Mucosa of descending colon (tissue), 3 donors: Measurements from ENCODE around the gene CDC5L. TPM values are rescaled to one million over a fixed set of nuclear protein-coding genes. Genes with fewer than 3 reads are reported as not detected.

Source experiments
- ATAC-seq: fragments of 200-7000 bp; cut with Tn5 transposase; one replicate; pipeline ENCODE4 v1.9.1; 2020; ENCODE audit warnings: mild to moderate bottlenecking, moderate library complexity
- DNase-seq, 3 donors: peaks; one replicate each; pipeline ENCODE4 v3.0.0-alpha.2; 2020
- H3K36me3 ChIP-seq: fragments of 200-600 bp; one replicate; pipeline ENCODE4 v1.8.0; 2021; ENCODE audit warnings: low read depth, mild to moderate bottlenecking
- H3K4me1 ChIP-seq: fragments of 200-600 bp; one replicate; pipeline ENCODE4 v1.8.0; 2021; ENCODE audit warnings: low read depth, mild to moderate bottlenecking
- H3K4me3 ChIP-seq: fragments of 200-600 bp; one replicate; pipeline ENCODE4 v1.8.0; 2021; ENCODE audit warnings: mild to moderate bottlenecking
- H3K9me3 ChIP-seq: fragments of 200-600 bp; one replicate; pipeline ENCODE4 v1.8.0; 2021; ENCODE audit warnings: mild to moderate bottlenecking
- CTCF ChIP-seq: fragments of 200-600 bp; IDR thresholded peaks from one replicate; pipeline ENCODE4 v1.8.0; 2022; ENCODE audit warnings: antibody characterized with exemption, mild to moderate bottlenecking
- intact Hi-C, 2 donors: fragments of 100-400 bp; cut with DNase I in 1 of 2; cut with micrococcal nuclease in 1 of 2; formaldehyde crosslinking; loops; one replicate each; pipeline versions ENCODE4 v1.11.0 to v1.11.1; 2022; cut with DNase I, micrococcal nuclease
- total RNA-seq, 3 donors: library from RNA; stranded (reverse); fragmentation: NEBNext Ultra II Directional in 2 of 3; extraction: Animal tissue kit (Norgen Biotek cat#: 25700) in 2 of 3; gene quantifications; one replicate each; pipeline versions ENCODE4 v1.2.1 to v1.2.4, GENCODE V29; 2021 to 2023
- donor health status: DM: no; HTN: no; CAD: no; lungs with moderate emphysema.
- donor health status: DM: no; HTN: no; CAD: no.
- donor health status: DM: no; HTN: yes; CAD: no.

CDC5L gene
- total RNA-seq, 3 donors from 2014 or later: 16.9 to 20.7 (median 17.8) TPM

GRCh38 chr6:44352259-44352658, 35.2 kb upstream of the CDC5L start:
- ATAC-seq (no peak), DNase-seq (no peak)
- Histone ChIP-seq H3K4me3 (no peak overlapping the region), H3K9me3 (no peaks in the 10 kb centered on the region), H3K36me3 (no peaks in the 10 kb centered on the region), H3K4me1 (no peaks in the 10 kb centered on the region)
- intact Hi-C loops: no loop called here
- TF ChIP-seq CTCF: no peak

- ATAC-seq (peak; percentile 91), DNase-seq (peak in 1 of 3 donors; percentile 46)
- no peak overlapping the region for H3K4me3 ChIP-seq
- H3K36me3 ChIP-seq: no peaks in the 10 kb centered on the region
- no peaks in the 10 kb centered on the region for H3K9me3 ChIP-seq
- no peak for TF ChIP-seq CTCF
- H3K4me1 ChIP-seq: no peaks in the 10 kb centered on the region
- intact Hi-C loops: no loop called here
Observed at GRCh38 chr6:44353336-44353735, 34.2 kb upstream of the CDC5L start.

- intact Hi-C loops: no loop called here
- no peaks in the 10 kb centered on the region for H3K36me3 ChIP-seq
- H3K9me3 ChIP-seq: no peaks in the 10 kb centered on the region
- no peak overlapping the region for H3K4me3 ChIP-seq
- H3K4me1 ChIP-seq: no peaks in the 10 kb centered on the region
- no peak for TF ChIP-seq CTCF
- ATAC-seq: no peak
- DNase-seq: no peak
Observed at GRCh38 chr6:44355640-44356039, 31.9 kb upstream of the CDC5L start.

- Histone ChIP-seq H3K36me3 (no peaks in the 10 kb centered on the region), H3K4me1 (no peaks in the 10 kb centered on the region), H3K9me3 (no peaks in the 10 kb centered on the region), H3K4me3 (no peak overlapping the region)
- DNase-seq (no peak), ATAC-seq (no peak)
- intact Hi-C loops: no loop called here
- TF ChIP-seq CTCF: no peak
Observed at GRCh38 chr6:44356487-44356886, 31.0 kb upstream of the CDC5L start.

GRCh38 chr6:44359973-44360372, 27.5 kb upstream of the CDC5L start:
- intact Hi-C loops: no loop called here
- DNase-seq (no peak), ATAC-seq (no peak)
- Histone ChIP-seq H3K36me3 (no peaks in the 10 kb centered on the region), H3K4me1 (no peaks in the 10 kb centered on the region), H3K4me3 (no peak overlapping the region), H3K9me3 (no peaks in the 10 kb centered on the region)
- TF ChIP-seq CTCF: no peak

GRCh38 chr6:44361947-44362346, 25.6 kb upstream of the CDC5L start:
- TF ChIP-seq CTCF: no peak
- Histone ChIP-seq H3K36me3 (no peaks in the 10 kb centered on the region), H3K4me3 (no peak overlapping the region), H3K9me3 (no peaks in the 10 kb centered on the region), H3K4me1 (no peaks in the 10 kb centered on the region)
- DNase-seq (no peak), ATAC-seq (no peak)
- intact Hi-C loops: no loop called here
